GM12878 (cell line): ENCODE data around the gene PPP1R11.

ENCODE experiments used
- CHD4 ChIP-seq: fragments of 200-600 bp; sonication (generic); IDR thresholded peaks from 2 replicates; pipeline ENCODE4 v1.6.1; 2016; ENCODE audit warnings: mild to moderate bottlenecking
- PML ChIP-seq: IDR thresholded peaks from 2 replicates; pipeline ENCODE4 v1.6.1; 2012; ENCODE audit warnings: low read length, inconsistent platforms

- TF ChIP-seq CHD4 (no peak), PML (no peak)
Measured at GRCh38 chr6:30019819-30020218, 47.2 kb upstream of the PPP1R11 start.
